HL-60 (cell line): Measurements from ENCODE around the gene PDZD4.

ENCODE experiments used
- DNase-seq, 2 experiments: peaks; one replicate each; pipeline ENCODE4 v3.0.0-alpha.2; 2010 to 2020; ENCODE audit warnings: low read depth in 1 of 2, low spot score in 1 of 2
- H3K27ac ChIP-seq: fragments of 250-450 bp; sonication (Bioruptor Pico); replicated peaks from 2 replicates; pipeline ENCODE4 v1.5.1; 2020; ENCODE audit warnings: mild to moderate bottlenecking, moderate library complexity
- H3K27me3 ChIP-seq: fragments of 250-450 bp; sonication (Bioruptor Pico); 2 replicates; pipeline ENCODE4 v1.5.1; 2021; ENCODE audit warnings: mild to moderate bottlenecking, moderate library complexity; ENCODE audit not compliant: insufficient read depth, poor library complexity, severe bottlenecking
- H3K4me3 ChIP-seq: replicated peaks from 2 replicates; pipeline ENCODE4 v1.5.1; 2011; ENCODE audit warnings: mild to moderate bottlenecking, control low read depth, low read length; ENCODE audit not compliant: insufficient read depth
- GABPA ChIP-seq: IDR thresholded peaks from 2 replicates; pipeline ENCODE4 v1.6.1; 2012; ENCODE audit warnings: low read depth
- POLR2AphosphoS5 ChIP-seq: IDR thresholded peaks from 2 replicates; pipeline ENCODE4 v1.6.1; 2012; ENCODE audit warnings: low read depth
- SPI1 ChIP-seq: IDR thresholded peaks from 2 replicates; pipeline ENCODE4 v1.6.1; 2012; ENCODE audit warnings: low read depth, mild to moderate bottlenecking, borderline replicate concordance
- TF ChIP-seq, protein P1 (sequence below): IDR thresholded peaks from one replicate; pipeline ENCODE4 v1.5.1; 2011; ENCODE audit warnings: low read length, control low read depth, inconsistent platforms; ENCODE audit not compliant: insufficient read depth
- TF ChIP-seq, protein P2 (sequence below): IDR thresholded peaks from 2 replicates; pipeline ENCODE4 v1.6.1; 2012; ENCODE audit warnings: low read depth; ENCODE audit not compliant: insufficient replicate concordance

Gene PDZD4

DNA sequence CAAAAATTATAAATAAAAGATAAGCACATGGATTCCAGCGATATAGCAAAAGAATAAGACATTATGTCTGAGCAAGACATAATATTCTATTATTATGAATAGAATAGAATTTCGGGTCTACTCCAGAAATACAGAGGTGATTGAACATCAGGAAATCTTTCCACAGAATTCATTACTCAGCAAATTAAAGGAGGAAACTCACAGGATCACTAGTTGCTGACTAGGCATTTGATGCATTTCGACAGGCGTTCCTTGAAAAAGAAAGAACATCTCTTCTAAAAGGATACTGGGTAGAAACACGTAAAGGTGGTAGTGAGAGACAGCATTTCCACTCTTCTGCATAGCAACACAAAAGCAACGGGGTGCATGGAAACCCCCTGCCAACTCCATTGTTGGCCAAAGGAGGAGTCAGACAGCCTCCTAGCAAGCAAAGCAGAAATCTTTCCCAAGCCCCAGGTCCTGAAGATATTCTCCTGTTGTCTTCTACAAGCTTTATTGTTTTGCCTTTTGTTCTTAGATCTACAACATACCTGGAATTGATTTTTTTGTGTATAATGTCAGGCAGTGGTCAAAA lies 14.3 kb upstream of the PDZD4 start:
- Histone ChIP-seq H3K27me3 (peaks cover 4% of the 10 kb centered on the region), H3K27ac (no peak overlapping the region), H3K4me3 (no peak overlapping the region)
- TF ChIP-seq SPI1, result no peak
- no peak for TF ChIP-seq POLR2AphosphoS5
- TF ChIP-seq, protein P1, sequence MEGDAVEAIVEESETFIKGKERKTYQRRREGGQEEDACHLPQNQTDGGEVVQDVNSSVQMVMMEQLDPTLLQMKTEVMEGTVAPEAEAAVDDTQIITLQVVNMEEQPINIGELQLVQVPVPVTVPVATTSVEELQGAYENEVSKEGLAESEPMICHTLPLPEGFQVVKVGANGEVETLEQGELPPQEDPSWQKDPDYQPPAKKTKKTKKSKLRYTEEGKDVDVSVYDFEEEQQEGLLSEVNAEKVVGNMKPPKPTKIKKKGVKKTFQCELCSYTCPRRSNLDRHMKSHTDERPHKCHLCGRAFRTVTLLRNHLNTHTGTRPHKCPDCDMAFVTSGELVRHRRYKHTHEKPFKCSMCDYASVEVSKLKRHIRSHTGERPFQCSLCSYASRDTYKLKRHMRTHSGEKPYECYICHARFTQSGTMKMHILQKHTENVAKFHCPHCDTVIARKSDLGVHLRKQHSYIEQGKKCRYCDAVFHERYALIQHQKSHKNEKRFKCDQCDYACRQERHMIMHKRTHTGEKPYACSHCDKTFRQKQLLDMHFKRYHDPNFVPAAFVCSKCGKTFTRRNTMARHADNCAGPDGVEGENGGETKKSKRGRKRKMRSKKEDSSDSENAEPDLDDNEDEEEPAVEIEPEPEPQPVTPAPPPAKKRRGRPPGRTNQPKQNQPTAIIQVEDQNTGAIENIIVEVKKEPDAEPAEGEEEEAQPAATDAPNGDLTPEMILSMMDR, result no peak
- TF ChIP-seq, protein P2, sequence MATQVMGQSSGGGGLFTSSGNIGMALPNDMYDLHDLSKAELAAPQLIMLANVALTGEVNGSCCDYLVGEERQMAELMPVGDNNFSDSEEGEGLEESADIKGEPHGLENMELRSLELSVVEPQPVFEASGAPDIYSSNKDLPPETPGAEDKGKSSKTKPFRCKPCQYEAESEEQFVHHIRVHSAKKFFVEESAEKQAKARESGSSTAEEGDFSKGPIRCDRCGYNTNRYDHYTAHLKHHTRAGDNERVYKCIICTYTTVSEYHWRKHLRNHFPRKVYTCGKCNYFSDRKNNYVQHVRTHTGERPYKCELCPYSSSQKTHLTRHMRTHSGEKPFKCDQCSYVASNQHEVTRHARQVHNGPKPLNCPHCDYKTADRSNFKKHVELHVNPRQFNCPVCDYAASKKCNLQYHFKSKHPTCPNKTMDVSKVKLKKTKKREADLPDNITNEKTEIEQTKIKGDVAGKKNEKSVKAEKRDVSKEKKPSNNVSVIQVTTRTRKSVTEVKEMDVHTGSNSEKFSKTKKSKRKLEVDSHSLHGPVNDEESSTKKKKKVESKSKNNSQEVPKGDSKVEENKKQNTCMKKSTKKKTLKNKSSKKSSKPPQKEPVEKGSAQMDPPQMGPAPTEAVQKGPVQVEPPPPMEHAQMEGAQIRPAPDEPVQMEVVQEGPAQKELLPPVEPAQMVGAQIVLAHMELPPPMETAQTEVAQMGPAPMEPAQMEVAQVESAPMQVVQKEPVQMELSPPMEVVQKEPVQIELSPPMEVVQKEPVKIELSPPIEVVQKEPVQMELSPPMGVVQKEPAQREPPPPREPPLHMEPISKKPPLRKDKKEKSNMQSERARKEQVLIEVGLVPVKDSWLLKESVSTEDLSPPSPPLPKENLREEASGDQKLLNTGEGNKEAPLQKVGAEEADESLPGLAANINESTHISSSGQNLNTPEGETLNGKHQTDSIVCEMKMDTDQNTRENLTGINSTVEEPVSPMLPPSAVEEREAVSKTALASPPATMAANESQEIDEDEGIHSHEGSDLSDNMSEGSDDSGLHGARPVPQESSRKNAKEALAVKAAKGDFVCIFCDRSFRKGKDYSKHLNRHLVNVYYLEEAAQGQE, result no peak
- TF ChIP-seq GABPA, result no peak
- no peak for DNase-seq

DNA sequence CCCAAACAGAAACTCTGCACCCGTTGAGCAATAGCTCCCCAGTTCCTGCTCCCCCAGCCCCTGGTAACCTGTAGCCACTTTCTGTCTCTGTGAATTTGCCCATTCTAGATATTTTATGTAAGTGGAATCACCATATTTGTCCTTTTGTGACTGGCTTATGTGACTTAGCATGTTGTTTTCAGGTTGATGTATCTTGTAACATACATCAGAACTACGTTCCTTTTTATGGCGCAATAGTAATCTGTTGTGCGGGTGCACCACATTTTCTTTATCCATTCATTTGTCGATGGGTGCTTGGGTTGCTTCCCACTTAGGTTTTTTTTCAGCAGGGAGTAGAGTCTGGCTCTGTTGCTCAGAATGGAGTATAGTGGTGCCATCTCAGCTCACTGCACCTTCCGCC lies 6.6 kb upstream of the PDZD4 start:
- Histone ChIP-seq H3K27me3 (no peaks in the 10 kb centered on the region), H3K27ac (no peak overlapping the region), H3K4me3 (no peak overlapping the region)
- DNase-seq, result no peak
- TF ChIP-seq GABPA (no peak), POLR2AphosphoS5 (no peak), SPI1 (no peak)
- TF ChIP-seq, protein P2, result no peak
- TF ChIP-seq, protein P1, result no peak

DNA sequence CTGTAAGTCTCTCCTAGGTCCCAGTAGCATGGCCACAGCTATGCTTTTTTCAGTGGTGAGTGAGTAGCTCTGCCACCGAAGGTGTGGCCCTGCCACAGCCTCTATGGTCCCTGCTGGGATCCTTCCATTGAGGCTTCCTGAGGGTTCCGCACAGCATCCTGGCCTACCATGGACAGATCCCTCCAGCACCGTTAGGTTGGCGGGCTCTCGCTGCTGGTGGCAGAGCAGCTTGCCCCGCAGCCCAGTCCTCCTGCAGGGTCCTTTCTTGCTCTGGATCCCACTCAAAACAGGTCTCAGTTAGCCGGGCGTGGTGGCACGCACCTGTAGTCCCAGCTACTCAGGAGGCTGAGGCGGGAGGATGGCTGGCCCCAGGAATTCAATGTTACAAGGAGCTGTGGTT lies 2.4 kb upstream of the PDZD4 start:
- no peak overlapping the region for H3K4me3 ChIP-seq
- DNase-seq, result no peak
- H3K27ac ChIP-seq, result no peak overlapping the region
- peaks cover 15% of the 10 kb centered on the region for H3K27me3 ChIP-seq
- no peak for TF ChIP-seq POLR2AphosphoS5
- TF ChIP-seq, protein P2, result peak; percentile 81
